Heart right ventricle (tissue), 16 donors: ENCODE measurements around the gene GLIPR2. TPM values are rescaled to one million over a fixed set of nuclear protein-coding genes. Genes with fewer than 3 reads are reported as not detected.

ENCODE experiments used
- ATAC-seq, 8 donors: fragments of 200-7000 bp; cut with Tn5 transposase; one replicate each; pipeline ENCODE4 v1.9.1; 2020; ENCODE audit warnings: mild to moderate bottlenecking in 8 of 8, moderate library complexity in 8 of 8, moderate number of reproducible peaks in 1 of 8
- DNase-seq, 2 donors: peaks; one replicate each; pipeline ENCODE4 v3.0.0-alpha.2; 2020
- H3K27ac ChIP-seq, 10 donors: fragments of 200-600 bp; sonication (generic) in 2 of 10; one replicate each; pipeline versions ENCODE4 v1.5.0 to v1.8.0; 2020 to 2022; ENCODE audit warnings: mild to moderate bottlenecking in 3 of 10
- H3K27me3 ChIP-seq, 7 donors: fragments of 200-600 bp; one replicate each; pipeline ENCODE4 v1.8.0; 2021 to 2022; ENCODE audit warnings: mild to moderate bottlenecking in 2 of 7
- H3K36me3 ChIP-seq, 9 donors: fragments of 200-600 bp; sonication (generic) in 1 of 9; one replicate each; pipeline versions ENCODE4 v1.5.0 to v1.8.0; 2020 to 2022; ENCODE audit warnings: mild to moderate bottlenecking in 2 of 9
- H3K4me1 ChIP-seq, 9 donors: fragments of 200-600 bp; sonication (generic) in 1 of 9; one replicate each; pipeline versions ENCODE4 v1.5.0 to v1.8.0; 2020 to 2022; ENCODE audit warnings: mild to moderate bottlenecking in 4 of 9
- H3K4me3 ChIP-seq, 10 donors: fragments of 200-600 bp; sonication (generic) in 2 of 10; one replicate each; pipeline versions ENCODE4 v1.5.0 to v1.8.0; 2020 to 2022; ENCODE audit warnings: mild to moderate bottlenecking in 7 of 10, moderate library complexity in 2 of 10
- H3K9me3 ChIP-seq, 11 donors: fragments of 200-600 bp in 10 of 11; sonication (generic) in 2 of 11; one replicate each; pipeline versions ENCODE4 v1.5.0 to v1.8.0; 2013 to 2022; ENCODE audit warnings: mild to moderate bottlenecking in 2 of 11, control low read depth in 1 of 11, moderate library complexity in 1 of 11
- WGBS, 2 donors: extraction: QIAGEN DNeasy Blood & Tissue Kit; methylation state at CpG; one replicate each; pipeline ENCODE4 v1.1.7; 2013; ENCODE audit warnings: inconsistent platforms in 1 of 2; 5-methylcytosine and 5-hydroxymethylcytosine counted together
- intact Hi-C, 10 donors: fragments of 100-400 bp; cut with DNase I; formaldehyde crosslinking; loops; one replicate each; pipeline versions ENCODE4 v1.11.1 to v1.14.2; 2022
- polyA plus RNA-seq, 2 donors: library from polyadenylated mRNA; stranded (reverse); fragments of 200-250 nt; gene quantifications; one replicate each; pipeline ENCODE4 v1.2.3, GENCODE V29; 2013
- total RNA-seq, 10 donors: library from RNA; stranded (reverse); fragmentation: NEBNext Ultra II Directional in 3 of 10; extraction: Animal tissue kit (Norgen Biotek cat#: 25700) in 3 of 10; gene quantifications; one replicate each; pipeline versions ENCODE4 v1.2.1 to v1.2.4, GENCODE V29; 2021 to 2023
- TF ChIP-seq, protein P1 (sequence below), 9 donors: fragments of 200-600 bp; sonication (generic) in 2 of 9; IDR thresholded peaks; one replicate each; pipeline versions ENCODE4 v1.5.0 to v1.8.0; 2021 to 2022; ENCODE audit warnings: antibody characterized with exemption in 9 of 9, mild to moderate bottlenecking in 5 of 9, moderate library complexity in 1 of 9
- donor health status: Arrhythmogenic right ventricular cardiomyopathy.
- donor health status: ischemic (EF 13 %, LVEDD 7.1; RV severe dilation, severe dysfunction).
- donor health status: healthy with polysubstance abuse.
- donor health status: DM: no; HTN: yes; CAD: no.
- donor health status: DM: no; HTN: no; CAD: no.
- donor health status: ischemic (EF 25% LVEDD 6.9; RV normal size, moderate dysfunction).
- donor health status: ischemic (EF 25% LVEDD 5.7; RV mildly dilated, moderate dysfunction).
- donor health status: healthy.
- donor health status: DM: yes; HTN: yes; CAD: no.
- donor health status: Ischemic cardiomyopathy.
- donor health status: ischemic (EF 35%, LVEDD 5.7; RV mildly dilated, moderate dysfunction).
- donor health status: nonischemic (EF 11% LVEDD 7.7; RV severe dilation, severe dysfunction).
- donor health status: DM: yes; HTN: yes; CAD: no.
- donor health status: PGD.
- donor health status: ischemic (EF 29% LVEDD 5.4; RV normal size, mild dysfunction).
- donor health status: nonischemic (EF 23%, LVEDD 6.1; RV moderate dilation, normal function).

The GLIPR2 gene
- total and polyA plus RNA-seq, 12 donors, result 4.7 to 19.2 (median 7.1) TPM

DNA sequence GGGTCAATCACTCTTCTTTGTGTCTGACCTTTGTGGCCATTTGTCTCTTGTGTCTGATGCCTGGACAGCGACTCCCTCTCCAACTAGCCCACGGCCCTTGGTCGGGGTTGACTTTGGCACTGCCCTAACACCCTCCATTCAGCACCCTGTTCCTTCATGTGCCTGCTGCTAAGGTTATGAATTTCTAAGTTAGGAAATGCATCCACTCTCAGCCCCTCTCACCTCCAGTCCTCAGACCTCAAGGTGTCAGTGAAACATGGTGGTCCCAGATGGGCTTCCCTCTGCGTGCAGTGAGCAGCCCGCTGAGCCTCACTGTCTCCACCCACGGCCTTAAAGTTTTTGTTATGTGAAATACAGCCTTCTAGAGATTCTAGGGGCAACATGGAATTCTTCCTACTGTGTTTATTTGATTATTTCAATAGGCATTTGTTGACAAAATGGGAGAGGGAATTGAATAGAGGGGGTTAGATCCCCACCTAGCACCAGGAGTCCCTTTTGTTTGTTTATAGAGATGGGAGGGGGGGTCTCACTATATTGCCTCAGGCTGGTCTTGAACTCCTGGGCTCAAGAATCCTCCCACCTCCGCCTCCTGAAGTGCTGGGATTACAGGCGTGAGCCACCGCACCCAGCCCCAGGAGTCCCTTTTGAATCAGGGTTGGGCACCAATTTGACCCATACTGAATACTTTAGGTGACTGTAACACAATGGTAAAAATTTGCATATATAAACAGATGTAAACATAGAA, 1.6 kb upstream of the GLIPR2 start:
- intact Hi-C loops, result no loop called here
- no peak for DNase-seq

DNA sequence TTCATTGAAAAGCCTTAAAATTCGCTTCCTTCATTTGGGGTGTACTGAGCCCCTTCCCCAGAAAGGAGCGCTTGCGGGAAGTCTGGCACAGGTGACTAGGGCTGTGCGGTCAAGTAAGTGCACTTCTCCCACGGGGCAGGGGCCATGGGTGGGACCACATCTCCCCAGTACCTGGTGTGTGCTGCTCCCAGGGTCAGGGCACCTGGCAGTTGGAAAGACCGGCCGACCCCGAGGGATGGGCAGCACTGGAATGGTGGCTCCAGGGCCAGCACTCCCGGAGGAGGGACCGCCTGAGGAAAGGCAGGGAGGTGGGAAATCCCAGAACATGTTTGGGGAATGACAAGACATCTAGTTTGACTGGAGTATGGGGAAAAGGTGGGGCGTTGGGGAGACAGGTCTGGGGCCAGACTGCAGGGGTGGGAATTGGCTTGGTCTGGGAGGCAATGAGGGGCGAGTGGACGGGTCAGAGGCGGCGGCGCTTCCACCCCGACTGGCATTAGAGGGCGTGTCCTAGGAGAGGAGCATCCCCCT, 727 bp upstream of the GLIPR2 start:
- WGBS, 2 donors, result 5 to 14% methylated on average over 18 of the region's 18 CpGs
- DNase-seq (no peak), ATAC-seq (peak in 1 of 8 donors; percentile 7)
- TF ChIP-seq, protein P1, sequence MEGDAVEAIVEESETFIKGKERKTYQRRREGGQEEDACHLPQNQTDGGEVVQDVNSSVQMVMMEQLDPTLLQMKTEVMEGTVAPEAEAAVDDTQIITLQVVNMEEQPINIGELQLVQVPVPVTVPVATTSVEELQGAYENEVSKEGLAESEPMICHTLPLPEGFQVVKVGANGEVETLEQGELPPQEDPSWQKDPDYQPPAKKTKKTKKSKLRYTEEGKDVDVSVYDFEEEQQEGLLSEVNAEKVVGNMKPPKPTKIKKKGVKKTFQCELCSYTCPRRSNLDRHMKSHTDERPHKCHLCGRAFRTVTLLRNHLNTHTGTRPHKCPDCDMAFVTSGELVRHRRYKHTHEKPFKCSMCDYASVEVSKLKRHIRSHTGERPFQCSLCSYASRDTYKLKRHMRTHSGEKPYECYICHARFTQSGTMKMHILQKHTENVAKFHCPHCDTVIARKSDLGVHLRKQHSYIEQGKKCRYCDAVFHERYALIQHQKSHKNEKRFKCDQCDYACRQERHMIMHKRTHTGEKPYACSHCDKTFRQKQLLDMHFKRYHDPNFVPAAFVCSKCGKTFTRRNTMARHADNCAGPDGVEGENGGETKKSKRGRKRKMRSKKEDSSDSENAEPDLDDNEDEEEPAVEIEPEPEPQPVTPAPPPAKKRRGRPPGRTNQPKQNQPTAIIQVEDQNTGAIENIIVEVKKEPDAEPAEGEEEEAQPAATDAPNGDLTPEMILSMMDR (IDR thresholded peaks at IDR 0.05), result no peak
- Histone ChIP-seq H3K27ac (peak overlapping the region in 5 of 10 donors; percentile 43 to 91 (median 80)), H3K4me3 (peak overlapping the region; percentile 61 to 93 (median 82)), H3K4me1 (peaks cover 0 to 48% (median 16%) of the 10 kb centered on the region in 9 donors), H3K27me3 (peaks cover 0 to 13% (median 0%) of the 10 kb centered on the region in 7 donors), H3K9me3 (no peaks in the 10 kb centered on the region), H3K36me3 (no peaks in the 10 kb centered on the region)
- intact Hi-C loops, result no loop called here

More for the DNA sequence above, 1.6 kb upstream of the GLIPR2 start:
- H3K4me3 ChIP-seq, result no peak overlapping the region
- H3K36me3 ChIP-seq, result no peaks in the 10 kb centered on the region
- H3K4me1 ChIP-seq, result peaks cover 0 to 39% (median 16%) of the 10 kb centered on the region in 9 donors
- H3K27me3 ChIP-seq, result peaks cover 0 to 13% (median 0%) of the 10 kb centered on the region in 7 donors
- ATAC-seq, result no peak
- no peaks in the 10 kb centered on the region for H3K9me3 ChIP-seq
- TF ChIP-seq, protein P1 (IDR thresholded peaks at IDR 0.05), result no peak
- 89 to 90% methylated on average over 9 of the region's 9 CpGs for WGBS, 2 donors
- no peak overlapping the region for H3K27ac ChIP-seq

DNA sequence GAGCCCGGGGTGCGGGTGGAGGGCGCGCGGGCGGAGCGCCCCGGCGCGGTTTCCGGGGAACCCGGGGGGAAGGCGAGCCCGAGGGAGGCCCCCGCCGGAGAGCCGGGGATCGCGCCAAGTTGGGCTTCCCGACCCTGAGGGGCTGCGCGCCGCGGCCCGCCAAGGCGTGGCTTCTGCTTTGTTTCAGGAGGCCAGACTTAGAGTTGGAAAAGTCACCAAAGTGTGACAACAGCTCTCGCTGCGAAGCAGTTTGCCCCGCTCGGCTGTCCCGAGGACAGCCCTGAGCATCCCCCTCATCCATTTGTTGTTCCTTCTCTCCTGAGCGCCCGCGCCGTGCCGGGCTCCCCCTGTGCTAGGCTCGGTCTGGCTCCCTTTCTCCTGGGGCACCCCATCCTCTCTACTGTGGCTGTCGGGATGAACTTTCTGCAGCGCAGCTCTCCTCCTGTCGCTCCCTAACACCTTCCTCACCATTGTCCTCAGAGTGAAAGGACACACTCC, 410 bp downstream of the GLIPR2 start:
- Histone ChIP-seq H3K27ac (peak overlapping the region in 8 of 10 donors; percentile 65 to 91 (median 82)), H3K27me3 (peaks cover 0 to 13% (median 0%) of the 10 kb centered on the region in 7 donors), H3K9me3 (no peaks in the 10 kb centered on the region), H3K4me1 (peaks cover 0 to 59% (median 16%) of the 10 kb centered on the region in 9 donors), H3K36me3 (no peaks in the 10 kb centered on the region), H3K4me3 (peak overlapping the region; percentile 61 to 93 (median 82))
- TF ChIP-seq, protein P1 (IDR thresholded peaks at IDR 0.05), result no peak
- WGBS, 2 donors, result 0 to 1% methylated on average over 32 to 40 of the region's 40 CpGs
- peak in 1 of 2 donors; percentile 45 for DNase-seq
- peak; percentile 6 to 54 (median 35) for ATAC-seq
- intact Hi-C loops, result no loop called here

DNA sequence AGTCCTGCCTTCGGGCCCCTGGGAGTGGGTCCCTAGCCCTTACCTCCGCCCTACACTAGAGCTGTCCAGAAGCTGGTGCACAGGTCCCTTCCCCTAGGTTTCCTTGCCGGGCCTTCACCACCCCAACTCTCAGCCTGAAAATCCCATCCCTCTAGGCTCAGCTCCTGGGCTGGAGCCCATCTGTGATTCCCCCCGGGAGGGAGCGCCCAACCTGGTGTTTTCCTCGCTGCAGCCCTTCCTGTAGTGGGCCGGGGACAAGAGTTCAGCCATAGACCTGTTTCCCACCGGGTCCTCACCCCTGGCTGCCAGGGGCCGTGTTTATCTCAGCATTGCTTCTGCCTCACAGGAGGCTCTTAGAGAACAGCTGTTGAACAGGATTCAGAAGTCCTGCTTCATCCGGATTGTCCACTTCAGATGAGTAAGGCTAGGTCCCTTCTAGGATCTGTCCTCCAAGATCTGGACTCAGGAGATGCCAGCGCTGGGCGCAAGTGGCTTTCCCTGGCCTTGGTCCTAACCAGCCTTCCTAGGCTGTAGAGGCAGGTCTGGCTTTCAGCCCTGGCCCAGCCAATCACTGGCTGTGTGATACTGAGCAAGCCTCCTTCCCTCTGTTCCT, 965 bp downstream of the GLIPR2 start:
- peaks cover 0 to 13% (median 0%) of the 10 kb centered on the region in 7 donors for H3K27me3 ChIP-seq
- H3K27ac ChIP-seq, result peak overlapping the region in 7 of 10 donors; percentile 74 to 91 (median 83)
- no peaks in the 10 kb centered on the region for H3K9me3 ChIP-seq
- H3K4me1 ChIP-seq, result peaks cover 3 to 64% (median 20%) of the 10 kb centered on the region in 9 donors
- H3K4me3 ChIP-seq, result peak overlapping the region; percentile 61 to 93 (median 82)
- peak in 7 of 8 donors; percentile 1 to 40 (median 15) for ATAC-seq
- WGBS, 2 donors, result 22 to 23% methylated on average over 12 of the region's 12 CpGs
- intact Hi-C loops, result no loop called here
- DNase-seq, result no peak
- TF ChIP-seq, protein P1 (IDR thresholded peaks at IDR 0.05), result no peak
- no peaks in the 10 kb centered on the region for H3K36me3 ChIP-seq
